A172 (cell line): ENCODE data around the gene MINAR1. TPM values are rescaled to one million over a fixed set of nuclear protein-coding genes. Genes with fewer than 3 reads are reported as not detected.

ENCODE experiments used
- DNase-seq: peaks from one replicate; pipeline ENCODE4 v3.0.0-alpha.2; 2015; ENCODE audit warnings: low spot score
- total RNA-seq: library from RNA; depleted of rRNA; stranded (reverse); fragments of >200 nt; shearing (Covaris generic); gene quantifications from 2 replicates; pipeline ENCODE4 v1.2.3, GENCODE V29; 2014; rRNA removed

The MINAR1 gene
- total RNA-seq, 1 experiment from 2014 or later = 0.09 TPM

GRCh38 chr15:79463781-79464270, 31.7 kb downstream of the MINAR1 start:
- DNase-seq = no peak

DNA sequence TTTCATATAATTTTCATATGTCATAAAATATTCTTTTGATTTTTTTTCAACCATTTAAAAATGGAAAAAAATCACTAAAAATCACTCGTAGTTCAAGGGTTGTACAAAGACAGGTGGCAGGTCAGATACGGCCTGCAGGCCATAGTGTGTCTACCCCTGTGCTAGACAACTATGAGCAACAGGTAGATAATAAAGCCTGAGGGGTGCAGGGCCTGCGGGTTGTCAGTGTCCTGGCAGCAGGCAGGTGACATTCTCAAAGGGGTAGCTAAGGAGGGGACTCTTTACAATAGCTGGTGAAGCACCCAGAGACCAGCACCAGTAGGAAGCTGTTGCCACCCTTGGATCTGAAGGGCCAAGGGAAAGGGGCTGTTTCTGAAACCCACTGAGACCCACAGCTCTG, 34.4 kb downstream of the MINAR1 start:
- DNase-seq = no peak

GRCh38 chr15:79467865-79468586, 35.9 kb downstream of the MINAR1 start:
- no peak for DNase-seq

- DNase-seq = no peak
These were observed 40.3 kb downstream of the MINAR1 start for GRCh38 chr15:79472446-79472845.

DNA sequence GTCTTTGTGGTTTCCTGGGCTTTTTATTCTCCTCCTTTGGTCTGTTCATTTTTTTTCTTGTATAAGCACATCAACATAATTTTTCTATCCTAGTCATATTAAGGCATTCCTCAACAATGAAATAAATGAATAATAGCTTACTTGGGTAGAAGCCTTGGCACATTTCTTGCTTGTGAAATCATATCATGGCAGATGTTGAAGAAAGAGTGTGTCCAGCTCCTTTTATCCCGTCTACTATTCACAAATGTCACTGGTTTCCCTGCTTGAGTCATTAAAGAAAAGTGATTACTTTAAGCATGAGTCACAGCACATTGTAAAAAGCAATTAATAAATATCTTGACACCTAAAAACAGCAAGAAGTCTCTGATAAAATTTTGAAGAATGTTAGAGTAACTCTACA, 42.1 kb downstream of the MINAR1 start:
- DNase-seq = peak; percentile 75

DNA sequence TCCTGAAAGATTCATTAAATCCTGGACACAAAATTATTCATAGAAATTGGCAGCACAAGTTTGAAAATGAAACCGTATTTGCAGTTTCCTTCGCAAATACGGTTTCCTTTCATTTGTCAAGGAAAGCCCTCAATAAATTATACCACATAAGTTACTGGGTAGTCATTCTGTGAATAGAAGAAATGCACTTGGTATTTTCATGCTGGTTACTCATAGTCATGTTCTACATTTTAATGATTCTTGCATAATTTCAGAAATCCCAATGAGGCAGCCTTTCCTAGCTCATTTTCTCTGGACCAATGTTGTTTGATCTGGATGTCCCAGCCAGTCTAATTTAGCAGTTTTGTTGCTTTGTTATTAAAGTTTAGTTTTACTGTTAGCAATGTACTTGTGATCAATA, 43.2 kb downstream of the MINAR1 start:
- DNase-seq = peak; percentile 36

GRCh38 chr15:79478108-79478507, 46.0 kb downstream of the MINAR1 start:
- DNase-seq = no peak

GRCh38 chr15:79479616-79480015, 47.5 kb downstream of the MINAR1 start:
- DNase-seq = no peak

DNA sequence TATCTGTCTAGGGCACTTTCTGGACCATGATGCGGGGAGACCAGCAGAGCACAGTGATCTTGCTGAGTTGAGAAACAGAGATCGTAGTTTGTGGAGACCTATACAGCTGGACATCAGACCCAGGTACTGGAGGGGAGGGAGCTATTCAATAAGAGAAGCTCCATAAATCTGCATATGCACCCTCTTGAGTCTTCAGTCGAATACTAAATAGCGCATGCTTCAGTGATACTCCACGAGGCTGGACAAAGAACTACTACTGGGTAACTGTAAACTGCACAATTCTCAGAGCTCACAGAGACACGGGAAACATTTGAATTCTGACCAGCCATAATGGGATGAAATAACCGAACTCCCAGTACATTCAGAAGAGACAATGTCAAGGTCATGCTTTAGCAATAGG, 49.7 kb downstream of the MINAR1 start:
- DNase-seq = no peak

Other genes starting within 250 kb of the MINAR1 start
- not detected in 2 replicates for gene ANKRD34C, start 149.6 kb upstream of the MINAR1 start, total RNA-seq
- 108 and 115 TPM in 2 replicates for gene TMED3, start 121.2 kb upstream of the MINAR1 start, total RNA-seq